SKM-1 treated with dmso at 0.1 percent for 144 hours (cell line): ENCODE data around the gene SLC49A4.

Experiments used
- DNase-seq: peaks from one replicate; lab custom pipeline; 2025; ENCODE audit not compliant: unreplicated experiment; lab: John Stamatoyannopoulos, UW

Gene SLC49A4

DNA sequence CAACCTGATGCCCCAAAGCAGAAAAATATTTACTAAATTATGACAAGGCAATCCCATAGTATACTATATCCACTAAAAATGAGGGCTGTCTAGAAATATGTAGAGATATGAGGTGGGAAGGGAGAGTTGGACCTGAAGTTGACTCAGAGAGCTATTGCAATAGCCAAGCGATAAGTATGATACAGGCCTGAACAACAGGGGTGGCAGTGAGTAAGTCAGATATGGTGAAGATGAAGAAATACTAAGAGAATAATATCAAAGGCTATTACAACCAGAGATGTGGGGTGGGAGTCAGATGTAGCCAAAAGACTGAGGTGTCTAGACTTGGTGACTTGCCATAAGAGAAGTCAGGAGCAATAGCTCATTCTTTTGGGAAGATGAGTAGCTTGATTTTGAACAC is 10.4 kb upstream of the SLC49A4 start:
- DNase-seq, result no peak

DNA sequence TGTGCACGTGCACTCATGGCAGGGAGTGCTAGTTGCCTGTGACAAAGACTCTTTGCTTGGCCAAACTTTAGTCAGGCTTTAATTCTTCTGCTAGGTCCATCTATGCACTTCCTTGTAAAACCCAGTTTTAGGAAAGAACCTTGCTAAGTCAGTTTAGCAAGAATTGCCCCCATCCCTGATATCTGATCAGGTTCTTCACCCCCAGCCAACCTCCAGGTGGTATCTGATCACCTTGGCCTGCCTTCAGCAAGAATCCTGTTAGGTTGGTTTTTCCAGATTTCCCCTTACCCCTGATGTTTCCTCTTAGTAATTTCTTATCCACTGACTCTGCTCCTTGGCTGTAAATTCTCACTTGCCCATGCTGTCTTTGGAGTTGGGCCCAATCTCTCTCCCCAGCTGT is 9.6 kb upstream of the SLC49A4 start:
- DNase-seq, result no peak

DNA sequence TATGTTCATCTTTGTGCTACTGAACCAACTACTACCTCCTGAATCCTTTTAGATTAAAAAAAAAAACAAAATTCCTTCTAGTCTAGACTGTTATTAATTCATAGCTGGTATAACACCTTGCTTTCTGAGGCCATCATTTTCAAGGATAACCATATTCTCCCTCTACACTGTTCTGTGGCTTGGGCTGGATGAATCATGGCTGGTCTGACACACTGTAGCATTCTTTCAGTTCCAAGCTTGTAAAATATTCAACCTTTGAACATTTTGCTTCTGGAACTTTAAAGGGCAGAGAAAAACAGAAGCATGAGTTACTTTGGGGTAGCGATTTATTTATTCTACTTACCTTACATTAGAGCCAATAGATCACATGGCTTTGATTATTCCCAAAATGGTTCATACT is 8.8 kb upstream of the SLC49A4 start:
- DNase-seq, result no peak

DNA sequence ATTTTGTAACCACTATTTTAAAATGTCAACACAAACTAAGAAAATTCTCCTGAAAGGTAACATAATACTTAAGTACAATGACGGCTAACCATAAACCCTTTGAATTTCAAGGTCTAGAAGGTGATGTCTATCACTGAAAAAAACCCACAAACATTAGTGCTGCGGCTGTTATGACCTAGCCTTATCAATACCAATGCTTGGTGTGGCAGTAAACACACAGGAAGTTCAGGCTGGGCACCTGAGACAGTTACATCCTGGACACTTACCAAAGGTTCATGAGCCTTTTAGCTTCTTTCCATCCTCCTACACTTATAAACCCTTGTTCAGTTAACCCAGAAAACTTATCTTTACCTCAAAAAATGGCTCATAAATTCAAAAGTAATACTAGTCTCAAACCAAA is 7.0 kb upstream of the SLC49A4 start:
- no peak for DNase-seq

- DNase-seq, result no peak
Observed at GRCh38 chr3:122789585-122790273, 5.1 kb upstream of the SLC49A4 start.

- DNase-seq, result no peak
Observed at GRCh38 chr3:122793568-122794416, 1.1 kb upstream of the SLC49A4 start, which contains the start of gene HSPBAP1. Gene HSPBAP1 (minus strand): TSS chr3:122793831. CDS start chr3:122793680, 151 bp downstream.

GRCh38 chr3:122794483-122794778 is 438 bp upstream of the SLC49A4 start:
- no peak for DNase-seq

DNA sequence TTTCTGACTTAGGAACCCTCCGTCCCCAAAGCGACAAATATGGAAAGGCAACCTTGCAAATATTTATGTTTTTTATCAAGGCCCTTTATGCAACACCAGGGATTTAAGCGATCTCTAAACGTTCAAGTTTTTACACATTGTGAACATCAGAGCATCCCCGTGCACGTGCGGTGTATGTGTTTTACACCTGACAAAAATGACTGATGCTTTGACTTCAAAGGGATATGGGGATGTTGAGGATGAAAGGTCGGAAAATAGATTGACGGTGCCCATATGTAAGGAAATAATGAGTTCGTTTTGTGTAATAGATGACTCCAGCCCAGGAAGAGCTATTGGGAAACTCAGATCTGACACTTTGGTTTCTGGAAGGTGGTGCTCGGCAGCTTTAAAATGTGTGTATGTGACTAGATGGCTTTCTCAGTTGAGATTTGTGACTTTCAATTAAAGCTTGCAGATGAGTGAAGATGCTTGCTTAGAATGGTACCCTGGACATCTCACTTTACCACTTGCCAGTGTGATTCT is 866 bp downstream of the SLC49A4 start:
- DNase-seq, result no peak

DNA sequence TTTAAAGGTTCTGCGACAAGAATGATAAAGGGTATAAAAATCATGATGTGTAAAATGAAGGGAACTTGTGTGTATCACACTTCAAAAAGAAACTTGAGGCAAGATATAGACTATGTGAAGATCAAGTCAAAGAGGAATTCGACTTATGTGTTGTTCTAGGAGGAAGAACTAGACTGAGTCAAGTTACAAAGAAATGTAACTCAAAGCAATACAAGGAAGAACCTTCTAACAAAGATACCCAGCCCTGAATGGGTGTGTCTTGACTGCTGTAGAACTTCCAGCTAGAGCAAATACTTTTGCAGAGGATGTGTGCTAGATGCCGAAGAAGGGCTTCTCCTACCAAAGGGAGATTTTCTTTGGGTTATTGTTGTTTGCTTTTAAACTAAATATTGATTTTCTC is 2.4 kb downstream of the SLC49A4 start:
- no peak for DNase-seq

DNA sequence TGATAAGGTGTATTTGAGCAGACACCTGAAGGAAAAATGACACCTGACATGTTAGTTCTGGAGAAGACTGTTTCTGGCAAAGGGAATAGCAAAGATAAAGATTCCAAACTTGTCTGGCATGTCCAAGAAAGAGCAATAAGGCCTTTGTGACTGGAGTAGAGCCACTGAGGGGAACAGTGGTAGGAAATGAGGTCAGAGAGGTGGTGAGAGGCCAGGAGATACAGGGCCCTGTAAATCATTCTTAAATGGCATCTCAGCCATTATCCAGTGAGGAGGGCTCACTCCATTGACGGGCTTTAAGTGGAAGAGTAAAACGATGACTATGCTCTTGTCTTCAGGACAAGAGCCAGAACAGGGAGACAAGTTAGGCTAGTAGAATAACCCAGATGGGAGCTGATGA is 4.5 kb downstream of the SLC49A4 start:
- no peak for DNase-seq

- DNase-seq, result no peak
Observed at GRCh38 chr3:122800031-122800430, 5.2 kb downstream of the SLC49A4 start.

DNA sequence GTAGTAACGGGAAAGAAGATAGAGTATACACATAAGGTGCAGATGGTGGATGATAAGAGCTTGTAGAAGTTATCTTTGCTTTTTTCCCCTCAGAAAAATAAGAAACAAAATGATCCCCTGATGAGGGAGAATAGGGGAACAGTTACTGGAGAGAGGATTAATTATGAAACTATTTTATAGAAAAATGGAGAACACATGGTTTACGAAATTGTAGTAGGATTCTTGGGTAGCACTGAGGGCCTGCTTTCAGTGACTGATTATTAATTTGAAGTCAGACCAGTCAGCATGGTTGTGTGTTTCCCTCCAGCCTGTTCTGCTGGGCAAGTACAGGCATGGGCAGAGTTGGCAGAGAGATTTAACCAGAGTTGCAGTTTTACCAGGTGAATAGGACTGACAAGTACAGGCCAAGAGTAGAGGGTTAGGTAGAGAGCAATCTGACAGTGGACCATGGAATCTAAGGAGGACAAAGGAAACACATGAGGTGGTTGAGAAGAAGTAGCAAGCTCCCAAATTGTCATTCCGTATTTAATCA is 5.9 kb downstream of the SLC49A4 start:
- DNase-seq, result no peak

DNA sequence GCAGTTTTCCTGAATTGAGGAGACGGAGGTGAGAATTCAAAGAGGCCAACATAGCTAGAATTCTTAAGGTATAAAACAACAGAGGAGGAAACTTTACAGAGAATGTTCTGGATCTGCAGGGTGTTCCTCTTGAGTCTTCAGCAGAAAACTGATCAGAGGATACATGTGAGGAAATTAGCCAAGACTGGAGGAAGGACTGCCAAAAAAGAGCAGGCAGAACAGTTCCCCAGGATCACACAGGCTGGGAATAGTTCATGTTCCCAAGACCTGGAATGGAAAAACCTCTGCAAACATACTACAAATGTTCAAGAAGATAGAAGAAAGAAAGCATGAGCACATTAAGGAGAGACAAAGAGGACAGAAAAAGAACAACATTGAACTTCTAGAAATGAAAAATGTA is 7.5 kb downstream of the SLC49A4 start:
- DNase-seq, result no peak

- no peak for DNase-seq
Observed at GRCh38 chr3:122803977-122804376, 9.1 kb downstream of the SLC49A4 start.

- DNase-seq, result no peak
Observed at GRCh38 chr3:122810734-122811133, 15.9 kb downstream of the SLC49A4 start.

DNA sequence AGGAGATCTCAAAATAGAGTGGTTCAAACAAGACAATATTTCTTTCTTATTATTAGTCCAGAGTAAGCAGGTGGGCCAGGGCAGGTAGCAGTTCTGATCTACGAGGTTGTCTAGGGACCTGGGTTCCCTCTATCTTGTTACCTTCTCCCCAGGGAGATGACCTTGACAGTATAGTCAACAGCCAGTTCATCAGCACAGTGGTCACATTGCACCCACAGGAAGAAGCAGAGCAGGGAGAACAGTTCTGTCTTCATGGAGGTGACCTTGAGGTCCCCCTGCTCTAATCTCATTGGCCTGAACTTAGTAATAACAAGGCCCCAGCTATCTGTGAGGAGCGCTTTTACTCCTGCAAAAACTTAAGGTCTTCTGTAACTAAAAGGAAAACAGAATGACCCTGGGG is 21.7 kb downstream of the SLC49A4 start:
- no peak for DNase-seq

DNA sequence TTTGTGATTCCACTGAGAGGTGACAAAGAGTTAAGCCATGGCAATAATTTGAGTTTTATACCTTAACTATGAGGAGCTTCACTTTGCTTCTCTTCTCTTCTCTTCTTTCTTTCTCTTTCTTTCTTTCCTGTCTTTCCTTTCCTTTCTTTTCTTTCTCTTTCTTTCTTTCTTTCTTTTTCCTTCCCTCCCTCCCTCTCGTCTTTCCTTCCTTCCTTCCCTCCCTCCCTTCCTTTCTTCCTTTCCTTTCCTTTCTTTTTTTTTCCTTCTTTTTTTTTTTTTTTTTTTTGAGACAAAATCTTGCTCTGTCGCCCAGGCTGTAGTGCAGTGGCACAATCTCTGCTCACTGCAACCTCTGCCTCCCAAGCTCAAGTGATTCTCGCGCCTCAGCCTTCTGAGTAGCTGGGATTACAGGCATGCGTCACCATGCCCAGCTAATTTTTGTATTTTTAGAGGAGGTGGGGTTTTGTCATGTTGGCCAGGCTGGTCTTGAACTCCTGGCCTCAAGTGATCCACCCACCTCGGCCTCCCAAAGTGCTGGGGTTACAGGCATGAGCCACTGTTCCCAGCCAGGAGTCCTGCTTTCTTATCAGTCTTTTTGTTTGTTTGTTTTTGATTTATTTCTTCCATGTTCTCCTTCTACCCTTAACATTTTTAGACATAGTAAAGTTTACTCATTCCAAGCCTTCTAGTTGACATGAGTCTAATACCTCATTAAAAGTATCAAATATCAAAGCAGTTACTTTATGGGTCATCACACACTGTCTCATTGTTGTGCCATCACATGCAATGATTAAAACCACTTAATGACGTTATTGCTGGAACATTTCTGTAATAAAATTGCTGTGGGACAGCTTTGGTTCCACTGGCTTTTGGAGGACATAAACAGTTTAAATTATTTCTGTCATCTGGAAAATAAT is 29.9 kb downstream of the SLC49A4 start:
- no peak for DNase-seq

- no peak for DNase-seq
Observed at GRCh38 chr3:122825460-122825859, 30.6 kb downstream of the SLC49A4 start.

- DNase-seq, result no peak
Observed at GRCh38 chr3:122826278-122826677, 31.4 kb downstream of the SLC49A4 start.

DNA sequence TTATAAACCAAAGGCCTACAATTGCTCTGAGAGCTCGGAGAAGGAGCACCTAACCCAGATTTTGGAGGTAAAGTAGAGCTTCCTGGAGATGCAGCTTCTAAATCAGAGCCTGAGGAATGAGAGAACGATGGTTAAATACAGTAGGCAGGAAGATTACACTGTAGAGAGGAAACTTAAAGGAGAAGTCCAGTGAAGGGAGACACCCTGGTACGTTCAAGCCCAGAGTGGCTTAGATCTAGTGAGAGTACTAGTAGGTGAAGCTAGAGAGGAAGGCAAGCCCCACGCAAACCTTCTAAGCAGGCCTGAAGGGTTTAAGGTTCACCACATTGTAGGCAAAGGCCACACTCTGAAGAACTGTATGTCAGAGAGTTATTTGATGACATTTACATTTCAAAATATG is 33.4 kb downstream of the SLC49A4 start:
- no peak for DNase-seq

- DNase-seq, result no peak
Observed at GRCh38 chr3:122835590-122835989, 40.7 kb downstream of the SLC49A4 start.
